Esophagus squamous epithelium (tissue), 5 donors: ENCODE measurements around the gene CEACAM21. TPM values are rescaled to one million over a fixed set of nuclear protein-coding genes. Genes with fewer than 3 reads are reported as not detected.

Experiments used
- DNase-seq: peaks from one replicate; lab custom pipeline; 2025; lab: John Stamatoyannopoulos, UW
- H3K27ac ChIP-seq, 4 donors: fragments of 200-600 bp; sonication (generic); one replicate each; pipeline ENCODE4 v1.5.1; 2016 to 2019; ENCODE audit warnings: mild to moderate bottlenecking in 1 of 4
- H3K27me3 ChIP-seq, 4 donors: fragments of 200-600 bp; sonication (generic); 1 replicate in 3 of 4; 2 replicates in 1 of 4; pipeline versions ENCODE4 v1.5.1 to v1.6.0; 2017 to 2021; ENCODE audit warnings: antibody characterized with exemption in 1 of 4
- H3K36me3 ChIP-seq, 3 donors: fragments of 200-600 bp; sonication (generic); one replicate each; pipeline ENCODE4 v1.5.1; 2016 to 2019
- H3K4me1 ChIP-seq, 3 donors: fragments of 200-600 bp; sonication (generic); one replicate each; pipeline ENCODE4 v1.5.1; 2017 to 2019
- H3K4me3 ChIP-seq, 4 donors: fragments of 200-600 bp; sonication (generic); 1 replicate in 3 of 4; 2 replicates in 1 of 4; pipeline ENCODE4 v1.5.1; 2016 to 2019; ENCODE audit warnings: mild to moderate bottlenecking in 2 of 4, moderate library complexity in 1 of 4
- H3K9me3 ChIP-seq, 3 donors: fragments of 200-600 bp; sonication (generic); one replicate each; pipeline ENCODE4 v1.5.1; 2016 to 2019
- POLR2A ChIP-seq, 4 donors: fragments of 450-650 bp; IDR thresholded peaks; one replicate each; pipeline ENCODE4 v1.6.1; 2017; ENCODE audit warnings: antibody characterized with exemption in 4 of 4, mild to moderate bottlenecking in 4 of 4, moderate library complexity in 3 of 4
- WGBS, 2 donors: methylation state at CpG; one replicate each; pipeline ENCODE4 v1.1.5; 2018; 5-methylcytosine and 5-hydroxymethylcytosine counted together
- intact Hi-C: fragments of 100-400 bp; cut with DNase I; formaldehyde crosslinking; loops from one replicate; pipeline ENCODE4 v1.15.0; 2022
- total RNA-seq, 4 donors: library from RNA; depleted of rRNA; stranded (reverse); fragments of >200 nt; gene quantifications; one replicate each; pipeline ENCODE4 v1.1.0, GENCODE V29; 2016
- TF ChIP-seq, protein P1 (sequence below), 6 experiments: fragments of 450-650 bp in 4 of 6; fragments of 200-600 bp in 2 of 6; sonication (generic) in 2 of 6; IDR thresholded peaks; one replicate each; pipeline ENCODE4 v1.5.1; 2016 to 2019; ENCODE audit warnings: antibody characterized with exemption in 6 of 6, mild to moderate bottlenecking in 4 of 6, moderate library complexity in 4 of 6
- donor health status: DM: yes; HTN: yes; CAD: no.

The CEACAM21 gene
- total RNA-seq, 4 donors from 2014 or later, result 0.57 to 3.7 TPM; not detected in 2

DNA sequence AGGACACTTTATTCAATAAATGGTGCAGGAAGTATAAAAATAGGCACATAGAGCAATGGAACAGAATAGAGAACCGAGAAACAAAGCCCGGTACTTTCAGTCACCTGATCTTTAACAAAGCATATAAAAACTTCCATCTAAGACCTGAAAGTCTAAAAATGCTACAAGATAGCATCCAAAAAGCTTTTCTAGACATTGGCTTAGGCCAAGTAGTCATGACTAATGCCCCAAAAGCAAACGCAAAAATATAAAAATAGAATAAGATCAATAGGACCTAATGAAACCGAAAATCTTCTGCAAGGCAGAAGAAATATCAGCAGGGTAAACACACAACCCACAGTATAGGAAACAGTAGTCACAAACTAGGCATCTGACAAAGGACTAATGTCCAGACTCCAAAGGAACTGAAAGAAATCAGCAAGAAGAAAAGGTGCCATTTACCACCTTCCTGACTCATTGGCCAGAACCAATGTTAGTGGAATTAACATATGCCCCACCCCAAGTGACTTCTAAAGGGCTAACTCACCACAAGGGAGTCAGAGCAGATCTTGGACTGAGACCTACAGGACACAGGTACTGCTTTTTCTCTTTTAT, 40.8 kb upstream of the CEACAM21 start:
- no peak for DNase-seq
- H3K27ac ChIP-seq, result peak overlapping the region in 3 of 4 donors; percentile 35 to 42 (median 40)
- TF ChIP-seq POLR2A (IDR thresholded peaks at IDR 0.05), result no peak
- no peaks in the 10 kb centered on the region for H3K36me3 ChIP-seq
- no peak overlapping the region for H3K4me3 ChIP-seq
- 37 to 52% methylated on average over 4 of the region's 4 CpGs for WGBS, 2 donors
- H3K4me1 ChIP-seq, result peaks cover 0 to 17% (median 15%) of the 10 kb centered on the region in 3 donors
- peaks cover 0 to 35% (median 0%) of the 10 kb centered on the region in 4 donors for H3K27me3 ChIP-seq
- no peaks in the 10 kb centered on the region for H3K9me3 ChIP-seq
- intact Hi-C loops, result no loop called here

GRCh38 chr19:41537789-41538188, 38.2 kb upstream of the CEACAM21 start:
- Histone ChIP-seq H3K9me3 (no peaks in the 10 kb centered on the region), H3K27ac (no peak overlapping the region), H3K4me1 (peaks cover 0 to 8% (median 5%) of the 10 kb centered on the region in 3 donors), H3K36me3 (no peaks in the 10 kb centered on the region), H3K4me3 (no peak overlapping the region), H3K27me3 (peaks cover 0 to 38% (median 0%) of the 10 kb centered on the region in 4 donors)
- WGBS, 2 donors, result 38 to 59% methylated on average over 1 of the region's 1 CpG
- no peak for DNase-seq
- TF ChIP-seq POLR2A (IDR thresholded peaks at IDR 0.05), result no peak
- TF ChIP-seq, protein P1, sequence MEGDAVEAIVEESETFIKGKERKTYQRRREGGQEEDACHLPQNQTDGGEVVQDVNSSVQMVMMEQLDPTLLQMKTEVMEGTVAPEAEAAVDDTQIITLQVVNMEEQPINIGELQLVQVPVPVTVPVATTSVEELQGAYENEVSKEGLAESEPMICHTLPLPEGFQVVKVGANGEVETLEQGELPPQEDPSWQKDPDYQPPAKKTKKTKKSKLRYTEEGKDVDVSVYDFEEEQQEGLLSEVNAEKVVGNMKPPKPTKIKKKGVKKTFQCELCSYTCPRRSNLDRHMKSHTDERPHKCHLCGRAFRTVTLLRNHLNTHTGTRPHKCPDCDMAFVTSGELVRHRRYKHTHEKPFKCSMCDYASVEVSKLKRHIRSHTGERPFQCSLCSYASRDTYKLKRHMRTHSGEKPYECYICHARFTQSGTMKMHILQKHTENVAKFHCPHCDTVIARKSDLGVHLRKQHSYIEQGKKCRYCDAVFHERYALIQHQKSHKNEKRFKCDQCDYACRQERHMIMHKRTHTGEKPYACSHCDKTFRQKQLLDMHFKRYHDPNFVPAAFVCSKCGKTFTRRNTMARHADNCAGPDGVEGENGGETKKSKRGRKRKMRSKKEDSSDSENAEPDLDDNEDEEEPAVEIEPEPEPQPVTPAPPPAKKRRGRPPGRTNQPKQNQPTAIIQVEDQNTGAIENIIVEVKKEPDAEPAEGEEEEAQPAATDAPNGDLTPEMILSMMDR (IDR thresholded peaks at IDR 0.05), result peak; percentile 20 to 65 (median 32)
- intact Hi-C loops, result no loop called here

DNA sequence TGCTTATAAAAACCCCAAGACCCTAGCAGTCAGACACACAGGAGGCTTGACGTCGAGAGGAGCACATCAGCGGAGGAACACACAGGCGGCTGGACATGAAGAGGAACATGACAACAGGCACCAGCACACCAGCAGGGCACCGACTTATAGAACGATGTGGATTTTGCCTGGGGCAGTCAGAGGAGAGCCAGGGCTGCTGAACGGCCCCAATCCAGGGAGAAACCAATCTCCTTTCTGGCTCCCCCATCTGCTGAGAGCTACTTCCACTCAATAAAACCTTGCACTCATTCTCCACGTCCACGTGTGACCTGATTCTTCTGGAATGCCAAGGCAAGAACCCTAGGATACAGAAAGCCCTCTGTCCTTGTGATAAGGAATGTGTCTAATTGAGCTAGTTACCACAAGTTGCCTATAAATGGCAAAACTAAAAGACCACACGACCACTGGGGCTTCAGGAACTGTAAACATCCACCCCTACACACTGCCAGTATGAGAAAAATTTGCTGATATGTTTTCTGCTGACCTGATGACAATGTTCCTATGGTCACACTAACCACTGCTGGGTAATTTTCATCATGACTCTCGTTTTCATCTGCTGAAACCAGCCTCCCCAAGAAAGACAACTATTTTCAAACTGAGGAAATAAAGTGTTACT, 35.8 kb upstream of the CEACAM21 start:
- Histone ChIP-seq H3K27ac (no peak overlapping the region), H3K36me3 (no peaks in the 10 kb centered on the region), H3K9me3 (no peaks in the 10 kb centered on the region), H3K27me3 (peaks cover 0 to 40% (median 0%) of the 10 kb centered on the region in 4 donors), H3K4me1 (peaks cover 0 to under 1% (median 0%) of the 10 kb centered on the region in 3 donors), H3K4me3 (no peak overlapping the region)
- WGBS, 2 donors, result 10 to 53% methylated on average over 2 to 8 of the region's 11 CpGs
- TF ChIP-seq, protein P1 (IDR thresholded peaks at IDR 0.05), result no peak
- no peak for TF ChIP-seq POLR2A (IDR thresholded peaks at IDR 0.05)
- no peak for DNase-seq
- intact Hi-C loops, result no loop called here

- no peak overlapping the region for H3K4me3 ChIP-seq
- intact Hi-C loops, result no loop called here
- peaks cover 0 to 54% (median 0%) of the 10 kb centered on the region in 4 donors for H3K27me3 ChIP-seq
- no peak for DNase-seq
- no peak for TF ChIP-seq POLR2A (IDR thresholded peaks at IDR 0.05)
- TF ChIP-seq, protein P1 (IDR thresholded peaks at IDR 0.05), result peak; percentile 41 to 61 (median 56)
- H3K36me3 ChIP-seq, result no peaks in the 10 kb centered on the region
- WGBS, 2 donors, result 43 to 46% methylated on average over 13 of the region's 13 CpGs
- no peak overlapping the region for H3K27ac ChIP-seq
- no peaks in the 10 kb centered on the region for H3K9me3 ChIP-seq
- H3K4me1 ChIP-seq, result peaks cover 0 to 18% (median 0%) of the 10 kb centered on the region in 3 donors
Measured at GRCh38 chr19:41541990-41542584, 33.9 kb upstream of the CEACAM21 start.

DNA sequence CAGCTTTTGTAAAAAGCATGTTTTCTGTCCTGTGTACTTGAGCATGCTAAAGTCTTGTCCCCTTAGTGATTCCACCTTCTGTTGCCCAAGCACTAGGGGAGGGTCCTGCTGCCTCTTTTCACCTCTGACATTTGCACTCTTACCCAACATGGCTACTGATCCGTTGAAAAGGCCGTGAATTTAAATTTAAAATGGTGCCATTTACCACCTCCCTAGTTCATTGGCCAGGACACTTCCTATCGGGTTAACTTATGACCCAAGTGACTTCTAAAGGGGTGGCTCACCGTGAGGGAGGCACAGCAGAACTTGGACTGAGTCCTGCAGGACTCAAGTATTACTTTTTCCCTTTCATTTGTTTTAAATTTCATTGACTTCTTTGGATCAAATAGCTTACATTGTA, 33.3 kb upstream of the CEACAM21 start:
- Histone ChIP-seq H3K4me3 (no peak overlapping the region), H3K9me3 (no peaks in the 10 kb centered on the region), H3K36me3 (no peaks in the 10 kb centered on the region), H3K27ac (no peak overlapping the region), H3K4me1 (peaks cover 0 to 18% (median 0%) of the 10 kb centered on the region in 3 donors), H3K27me3 (peaks cover 0 to 54% (median 0%) of the 10 kb centered on the region in 4 donors)
- no peak for DNase-seq
- 70 to 72% methylated on average over 4 of the region's 4 CpGs for WGBS, 2 donors
- intact Hi-C loops, result no loop called here
- TF ChIP-seq, protein P1 (IDR thresholded peaks at IDR 0.05), result no peak
- no peak for TF ChIP-seq POLR2A (IDR thresholded peaks at IDR 0.05)
